ENCODE results near the gene MTRF1L. TPM values are rescaled to one million over a fixed set of nuclear protein-coding genes. Genes with fewer than 3 reads are reported as not detected.

The MTRF1L gene
- total and polyA plus RNA-seq, 2 of the 13 experiments (the other 11 are each of a cell fraction or from before 2014, with no cell fraction given) = 17.6 to 28.7 TPM

DNA sequence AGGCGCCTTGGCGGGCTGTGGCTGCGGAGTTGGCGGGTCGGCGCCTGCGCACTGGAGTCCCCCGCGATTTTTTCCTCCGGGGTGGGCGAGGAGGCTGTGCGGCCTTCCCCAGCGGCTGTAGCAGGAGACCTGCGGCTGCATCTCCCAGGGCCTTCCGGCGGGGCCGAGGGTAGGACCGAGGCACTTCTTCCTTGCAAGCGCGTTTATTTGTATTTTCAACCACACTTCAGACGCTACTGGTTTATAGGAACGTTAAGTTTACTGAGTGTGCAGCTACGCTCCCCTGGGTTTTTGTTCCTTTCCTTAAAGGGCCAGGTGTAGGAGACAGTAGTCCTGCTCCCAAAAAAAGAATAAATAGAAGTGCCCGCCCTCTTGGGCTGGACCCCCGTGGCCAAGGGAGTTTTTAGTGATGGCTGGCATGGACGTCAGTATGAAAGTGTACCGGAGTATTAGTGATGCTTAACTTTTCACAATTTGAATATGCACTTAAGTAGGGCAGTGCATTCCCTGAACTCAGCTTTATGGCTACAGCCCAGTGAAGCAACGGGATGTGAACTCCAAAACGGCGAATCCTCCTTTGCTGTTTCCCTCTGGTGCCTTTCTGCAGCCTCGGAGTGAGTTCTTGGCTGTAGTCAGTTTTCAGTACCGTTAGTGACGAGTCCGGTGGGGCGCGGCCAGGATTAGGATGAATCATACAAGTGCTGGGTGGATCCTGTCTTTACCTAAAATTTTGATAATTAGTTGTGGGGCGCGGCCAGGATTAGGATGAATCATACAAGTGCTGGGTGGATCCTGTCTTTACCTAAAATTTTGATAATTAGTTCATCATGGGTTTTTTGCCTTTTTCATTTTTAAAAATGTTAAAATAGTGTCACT, 18.6 kb downstream of the MTRF1L start (continued):
- TF ChIP-seq, protein P1, sequence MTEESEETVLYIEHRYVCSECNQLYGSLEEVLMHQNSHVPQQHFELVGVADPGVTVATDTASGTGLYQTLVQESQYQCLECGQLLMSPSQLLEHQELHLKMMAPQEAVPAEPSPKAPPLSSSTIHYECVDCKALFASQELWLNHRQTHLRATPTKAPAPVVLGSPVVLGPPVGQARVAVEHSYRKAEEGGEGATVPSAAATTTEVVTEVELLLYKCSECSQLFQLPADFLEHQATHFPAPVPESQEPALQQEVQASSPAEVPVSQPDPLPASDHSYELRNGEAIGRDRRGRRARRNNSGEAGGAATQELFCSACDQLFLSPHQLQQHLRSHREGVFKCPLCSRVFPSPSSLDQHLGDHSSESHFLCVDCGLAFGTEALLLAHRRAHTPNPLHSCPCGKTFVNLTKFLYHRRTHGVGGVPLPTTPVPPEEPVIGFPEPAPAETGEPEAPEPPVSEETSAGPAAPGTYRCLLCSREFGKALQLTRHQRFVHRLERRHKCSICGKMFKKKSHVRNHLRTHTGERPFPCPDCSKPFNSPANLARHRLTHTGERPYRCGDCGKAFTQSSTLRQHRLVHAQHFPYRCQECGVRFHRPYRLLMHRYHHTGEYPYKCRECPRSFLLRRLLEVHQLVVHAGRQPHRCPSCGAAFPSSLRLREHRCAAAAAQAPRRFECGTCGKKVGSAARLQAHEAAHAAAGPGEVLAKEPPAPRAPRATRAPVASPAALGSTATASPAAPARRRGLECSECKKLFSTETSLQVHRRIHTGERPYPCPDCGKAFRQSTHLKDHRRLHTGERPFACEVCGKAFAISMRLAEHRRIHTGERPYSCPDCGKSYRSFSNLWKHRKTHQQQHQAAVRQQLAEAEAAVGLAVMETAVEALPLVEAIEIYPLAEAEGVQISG (CRISPR knock-in tag; IDR thresholded peaks at IDR 0.05) = no peak
- peak; percentile 86 for TF ChIP-seq PATZ1 (CRISPR knock-in tag; IDR thresholded peaks at IDR 0.05)
- TF ChIP-seq ZNF253 (CRISPR knock-in tag; IDR thresholded peaks at IDR 0.05; ENCODE audit: borderline replicate concordance) = no peak
- peak; percentile 94; the same call in 1 of the 2 replicates for TF ChIP-seq ZNF790 (CRISPR knock-in tag; IDR thresholded peaks at IDR 0.05; ENCODE audit: borderline replicate concordance)
- no peak for TF ChIP-seq PRMT3 (CRISPR knock-in tag; IDR thresholded peaks at IDR 0.05; ENCODE audit: borderline replicate concordance, low read depth)
- no peak for TF ChIP-seq SOX6 (IDR thresholded peaks at IDR 0.05)
- TF ChIP-seq SOX6 (CRISPR knock-in tag; IDR thresholded peaks at IDR 0.05) = peak; percentile 64
- TF ChIP-seq AKNA (CRISPR knock-in tag; IDR thresholded peaks at IDR 0.05; ENCODE audit: borderline replicate concordance) = peak; percentile 16; the same call in 1 of the 2 replicates
- no peak for TF ChIP-seq TCF7L2 (IDR thresholded peaks at IDR 0.05; ENCODE audit: low read depth, low read length)
- TF ChIP-seq ZXDC (CRISPR knock-in tag; IDR thresholded peaks at IDR 0.05) = no peak; the same call in 1 of the 2 replicates
- peak; percentile 62 for TF ChIP-seq MTERF4 (CRISPR knock-in tag; IDR thresholded peaks at IDR 0.05)
- no peak for TF ChIP-seq ZNF333 (CRISPR knock-in tag; IDR thresholded peaks at IDR 0.05; ENCODE audit: borderline replicate concordance)
- 0 out of 2 replicates have a peak, but pooled peaks have one; percentile 12 for TF ChIP-seq GLI4 (CRISPR knock-in tag; IDR thresholded peaks at IDR 0.05; ENCODE audit: borderline replicate concordance)

All from HepG2 (cell line).